GM21423 (cell line): ENCODE data around the gene COQ8A.
"Not testable (repeated sequence)": the region's sequence is repeated elsewhere in the genome, so short reads cannot be mapped to it uniquely, and the experiment has no call there.

Experiments used
- ATAC-seq: cut with Tn5 transposase; IDR thresholded peaks from one replicate; pipeline ENCODE4 v1.9.1; 2021; ENCODE audit warnings: mild to moderate bottlenecking, moderate library complexity; ENCODE audit not compliant: unreplicated experiment

Gene COQ8A

GRCh38 chr1:226950871-226951270 is 10.8 kb downstream of the COQ8A start:
- ATAC-seq: no peak

- ATAC-seq: no peak
These were observed 11.4 kb downstream of the COQ8A start for GRCh38 chr1:226951286-226952117.

GRCh38 chr1:226952118-226952441 is 12.0 kb downstream of the COQ8A start:
- no peak for ATAC-seq

- no peak for ATAC-seq
These were observed 13.2 kb downstream of the COQ8A start for GRCh38 chr1:226953175-226953800.

- no peak for ATAC-seq
These were observed 14.2 kb downstream of the COQ8A start for GRCh38 chr1:226954337-226954736.

- ATAC-seq: no peak
These were observed 14.7 kb downstream of the COQ8A start for GRCh38 chr1:226954777-226955176.

GRCh38 chr1:226955857-226956256 is 15.8 kb downstream of the COQ8A start:
- ATAC-seq: not testable (repeated sequence)

GRCh38 chr1:226956942-226957713 is 17.0 kb downstream of the COQ8A start:
- no peak for ATAC-seq

- no peak for ATAC-seq
These were observed 17.6 kb downstream of the COQ8A start for GRCh38 chr1:226957714-226958113.

GRCh38 chr1:226958300-226958699 is 18.2 kb downstream of the COQ8A start:
- no peak for ATAC-seq

GRCh38 chr1:226960256-226960655 is 20.2 kb downstream of the COQ8A start:
- no peak for ATAC-seq

- no peak for ATAC-seq
These were observed 21.1 kb downstream of the COQ8A start for GRCh38 chr1:226960944-226961765.

GRCh38 chr1:226962421-226963391 is 22.6 kb downstream of the COQ8A start:
- ATAC-seq: no peak

GRCh38 chr1:226964068-226964425 is 24.0 kb downstream of the COQ8A start:
- ATAC-seq: no peak

- no peak for ATAC-seq
These were observed 24.8 kb downstream of the COQ8A start for GRCh38 chr1:226964611-226965486.

- ATAC-seq: no peak
These were observed 25.7 kb downstream of the COQ8A start for GRCh38 chr1:226965581-226966440.

- ATAC-seq: no peak
These were observed 26.6 kb downstream of the COQ8A start for GRCh38 chr1:226966683-226967082.

- no peak for ATAC-seq
These were observed 27.6 kb downstream of the COQ8A start for GRCh38 chr1:226967665-226968064.
